HG03045 (cell line): Measurements from ENCODE around the gene KRTAP5-3.
"Not testable (repeated sequence)": the region's sequence is repeated elsewhere in the genome, so short reads cannot be mapped to it uniquely, and the experiment has no call there.

Source experiments
- ATAC-seq: cut with Tn5 transposase; IDR thresholded peaks from one replicate; pipeline ENCODE4 v1.9.1; 2021; ENCODE audit warnings: mild to moderate bottlenecking, moderate library complexity; ENCODE audit not compliant: unreplicated experiment

The KRTAP5-3 gene

DNA sequence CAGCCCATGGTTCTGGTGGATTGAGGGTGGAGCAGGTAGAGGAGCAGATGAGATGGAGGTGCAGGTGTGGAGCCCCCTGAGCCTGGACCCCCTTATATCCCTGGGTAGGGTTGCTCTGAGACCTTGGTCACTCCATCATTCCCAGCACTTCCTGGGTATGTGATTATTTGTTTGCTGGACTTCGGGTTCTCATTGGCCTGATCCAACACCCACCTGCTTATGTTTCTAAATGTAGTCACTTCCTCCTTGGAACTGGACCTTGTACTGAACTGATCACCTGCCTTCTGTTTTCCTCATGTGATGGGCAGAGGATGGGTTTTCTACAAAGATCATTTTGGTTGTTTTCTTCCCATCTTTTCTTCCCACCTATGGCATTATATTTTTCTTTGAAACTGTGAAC lies 13.8 kb upstream of the KRTAP5-3 start, which contains the start of gene KRTAP5-4:
Gene KRTAP5-4, minus strand, starts transcription at position 53 of the 400 bp plus-strand sequence. Its CDS starts 45 bp downstream, at position 8.
- no peak for ATAC-seq

DNA sequence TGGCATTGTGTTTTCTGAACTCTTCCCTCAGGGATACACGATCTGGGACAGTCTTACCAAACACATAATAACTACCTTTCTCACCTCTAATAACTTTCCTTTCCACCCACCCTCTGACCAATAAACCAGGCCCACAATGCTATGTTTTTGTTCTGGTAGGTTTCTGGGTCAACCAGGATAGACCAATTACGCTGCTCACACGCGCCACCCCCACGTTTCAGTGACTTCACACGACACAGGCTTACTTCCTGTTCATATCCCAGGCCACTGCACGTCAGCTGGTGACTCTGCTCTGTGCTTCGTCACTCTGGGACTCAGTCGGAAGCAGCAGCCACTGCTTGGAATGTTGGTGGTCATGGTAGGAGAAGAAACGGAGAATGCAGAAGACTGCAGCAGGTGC lies 11.2 kb upstream of the KRTAP5-3 start:
- no peak for ATAC-seq

DNA sequence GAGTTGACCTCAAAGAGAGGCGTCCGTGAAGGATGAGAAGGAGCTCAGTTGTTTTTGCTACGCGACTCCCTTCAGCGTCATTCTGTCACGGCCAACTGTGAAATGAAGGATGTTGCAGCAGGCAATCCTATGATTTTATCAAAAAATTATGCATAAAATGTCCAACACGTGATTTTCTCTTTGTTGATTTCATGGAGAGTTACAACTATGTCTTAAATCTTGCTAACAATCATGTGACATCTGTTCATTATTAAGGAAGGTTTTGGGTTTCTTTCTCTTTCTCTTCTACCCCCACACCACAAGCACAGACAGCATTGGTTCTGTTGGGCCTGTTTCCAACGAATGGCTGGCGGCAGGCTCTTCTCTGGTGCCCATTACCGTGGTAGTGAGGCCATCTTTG lies 10.0 kb upstream of the KRTAP5-3 start:
- no peak for ATAC-seq

DNA sequence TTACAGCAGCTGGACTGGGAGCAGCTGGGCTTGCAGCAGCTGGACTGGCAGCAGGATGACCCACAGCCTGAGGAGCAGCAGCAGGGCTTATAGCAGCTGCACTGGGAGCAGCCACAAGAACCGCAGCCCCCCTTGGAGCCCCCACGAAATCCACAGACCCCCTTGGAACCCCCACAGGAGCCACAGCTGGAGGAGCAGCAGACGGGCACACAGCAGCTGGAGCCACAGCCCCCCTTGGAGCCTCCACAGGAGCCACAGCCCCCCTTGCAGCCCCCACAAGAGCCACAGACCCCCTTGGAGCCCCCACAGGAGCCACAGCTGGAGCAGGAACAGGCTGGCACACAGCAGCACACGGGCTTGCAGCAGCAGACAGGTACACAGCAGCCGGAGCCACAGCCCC lies 362 bp downstream of the KRTAP5-3 start:
- not testable (repeated sequence) for ATAC-seq

DNA sequence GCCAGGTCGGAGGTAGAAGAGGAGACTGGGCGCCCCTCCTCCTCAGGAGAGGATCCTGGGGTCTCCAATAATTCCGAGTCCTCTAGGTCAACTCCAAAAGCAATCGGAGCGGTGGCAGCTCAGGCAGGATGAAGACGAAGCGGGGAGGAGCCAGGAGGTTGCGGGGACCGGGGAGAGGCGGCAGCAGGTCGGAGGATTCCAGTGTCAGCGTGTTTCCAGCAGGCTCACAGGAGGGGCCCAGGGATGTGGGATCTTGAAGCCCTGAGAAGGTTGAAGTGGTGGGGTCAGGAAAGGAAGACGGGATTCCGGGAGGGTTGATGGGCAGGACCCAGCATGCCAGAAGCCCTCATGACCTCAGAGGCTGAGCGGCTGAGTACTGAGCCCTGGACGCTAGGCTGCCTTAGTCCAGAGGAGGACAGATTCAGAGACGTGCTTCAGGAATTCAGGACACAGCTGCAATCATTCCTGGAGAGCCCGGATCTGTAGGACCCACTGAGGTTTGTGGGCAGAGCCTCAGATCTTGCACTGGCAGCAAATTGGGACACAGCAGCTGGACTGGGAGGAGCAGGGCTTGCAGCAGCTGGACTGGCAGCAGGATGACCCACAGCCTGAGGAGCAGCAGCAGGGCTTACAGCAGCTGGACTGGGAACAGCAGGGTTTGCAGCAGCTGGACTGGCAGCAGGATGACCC lies 962 bp downstream of the KRTAP5-3 start:
- ATAC-seq: not testable (repeated sequence)

DNA sequence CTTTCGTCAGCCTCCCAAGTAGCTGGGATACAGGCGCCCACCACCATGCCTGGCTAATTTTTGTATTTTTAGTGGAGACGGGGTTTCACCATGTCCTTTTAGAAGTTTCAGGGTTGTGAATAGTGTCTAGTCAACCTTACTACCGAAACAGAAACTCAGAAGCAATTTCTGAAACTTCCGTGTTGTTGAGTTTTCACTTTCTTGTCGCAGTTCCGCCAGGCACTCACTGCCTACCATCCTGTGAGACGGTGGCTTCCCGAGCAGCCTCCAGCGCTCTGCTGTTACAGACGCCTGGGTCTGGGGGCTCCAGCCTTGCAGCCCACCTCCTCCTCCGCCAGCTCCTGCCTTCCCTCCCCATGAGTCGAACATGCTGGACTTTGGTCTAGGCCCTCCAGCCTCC lies 2.3 kb downstream of the KRTAP5-3 start:
- not testable (repeated sequence) for ATAC-seq

DNA sequence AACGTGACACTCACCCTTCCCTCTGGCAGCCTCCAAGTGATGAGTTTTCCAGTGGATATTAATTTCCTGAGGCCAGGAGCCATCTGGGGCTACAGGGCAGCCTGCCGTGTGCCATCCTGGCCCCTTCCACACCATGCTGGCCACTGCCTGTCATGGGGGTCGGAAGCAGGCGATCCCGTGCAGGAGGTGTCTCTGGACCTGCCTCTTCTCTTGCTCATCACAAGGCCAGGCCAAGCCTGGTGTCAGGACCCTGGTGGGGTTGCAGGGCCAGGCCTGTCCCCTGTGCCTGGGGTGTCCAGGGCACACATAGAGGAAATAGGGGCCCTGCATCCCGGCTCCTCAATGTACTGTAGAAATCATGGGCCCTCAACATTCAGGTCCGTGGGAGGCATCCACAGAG lies 3.6 kb downstream of the KRTAP5-3 start:
- ATAC-seq: no peak

DNA sequence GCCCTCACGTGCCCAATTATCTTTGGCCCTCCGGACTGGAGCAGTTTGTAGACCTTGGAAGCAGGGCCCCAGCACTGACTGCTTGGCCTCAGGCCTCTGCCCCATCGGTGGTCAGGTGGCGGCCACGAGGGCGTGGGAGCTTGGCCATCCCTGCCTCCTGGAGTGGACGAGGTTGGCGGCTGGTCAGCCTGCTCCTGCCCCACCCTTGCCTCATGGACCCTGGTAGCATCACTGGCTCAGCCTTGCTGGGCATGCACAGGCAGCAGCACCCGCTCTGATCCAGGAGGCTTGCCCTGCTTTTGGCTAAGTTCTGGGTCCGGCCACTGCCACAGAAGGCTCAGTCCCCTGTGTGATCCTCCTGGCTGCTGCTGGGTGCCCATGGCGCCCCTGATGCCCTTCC lies 4.1 kb downstream of the KRTAP5-3 start:
- no peak for ATAC-seq

DNA sequence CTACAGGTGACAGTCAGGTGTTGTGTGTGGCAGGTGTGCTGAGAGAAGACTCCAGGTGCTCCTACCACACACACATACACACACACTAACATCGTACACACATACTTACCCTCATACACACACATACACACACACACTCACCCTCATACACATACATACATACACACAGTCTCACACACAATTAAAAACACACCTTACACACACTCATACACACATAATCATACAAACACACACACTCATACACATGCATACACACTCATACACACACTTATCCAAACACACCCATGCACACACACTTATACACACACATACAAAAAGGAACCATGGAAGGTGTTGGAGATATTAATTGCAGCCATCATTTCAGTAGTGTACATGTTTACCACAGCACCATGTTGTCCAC lies 4.6 kb downstream of the KRTAP5-3 start:
- ATAC-seq: no peak

DNA sequence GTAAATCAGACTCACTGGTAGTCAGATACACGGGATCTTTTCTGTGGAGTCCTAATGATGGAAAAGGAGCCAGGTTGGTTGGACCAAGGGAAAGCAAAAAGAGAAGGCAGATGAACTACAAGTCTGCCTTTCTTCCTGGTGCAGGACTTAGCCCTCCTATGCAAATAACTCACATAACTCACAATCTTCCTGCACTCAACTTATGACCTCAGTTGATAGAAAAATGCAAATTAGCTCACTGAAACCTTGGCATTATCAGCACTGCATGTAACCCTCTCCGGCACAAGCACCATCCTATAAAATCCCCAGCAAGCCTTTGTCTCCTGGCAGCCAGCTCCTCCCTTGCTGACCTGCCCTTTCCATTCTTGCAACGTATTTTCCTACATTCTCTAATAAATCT lies 6.6 kb downstream of the KRTAP5-3 start:
- not testable (repeated sequence) for ATAC-seq

DNA sequence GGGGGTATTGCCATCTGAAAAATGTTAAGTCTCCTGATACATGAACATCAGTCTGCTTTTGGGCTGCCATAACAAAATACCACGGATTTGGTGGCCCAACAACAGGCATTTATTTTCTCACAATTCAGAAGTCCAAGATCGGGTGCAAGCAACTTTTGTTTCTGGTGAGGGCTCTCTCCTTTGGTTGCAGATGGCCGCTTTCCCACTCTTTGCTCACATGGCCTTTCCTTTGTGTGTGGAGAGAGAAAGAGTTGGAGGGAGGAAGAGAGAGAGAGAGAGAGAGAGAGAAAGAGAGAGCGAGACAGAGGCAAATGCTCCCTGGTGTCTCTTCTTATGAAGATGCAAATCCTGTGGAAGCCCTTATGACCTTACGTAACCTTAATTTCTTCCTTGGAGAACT lies 7.6 kb downstream of the KRTAP5-3 start:
- ATAC-seq: no peak

DNA sequence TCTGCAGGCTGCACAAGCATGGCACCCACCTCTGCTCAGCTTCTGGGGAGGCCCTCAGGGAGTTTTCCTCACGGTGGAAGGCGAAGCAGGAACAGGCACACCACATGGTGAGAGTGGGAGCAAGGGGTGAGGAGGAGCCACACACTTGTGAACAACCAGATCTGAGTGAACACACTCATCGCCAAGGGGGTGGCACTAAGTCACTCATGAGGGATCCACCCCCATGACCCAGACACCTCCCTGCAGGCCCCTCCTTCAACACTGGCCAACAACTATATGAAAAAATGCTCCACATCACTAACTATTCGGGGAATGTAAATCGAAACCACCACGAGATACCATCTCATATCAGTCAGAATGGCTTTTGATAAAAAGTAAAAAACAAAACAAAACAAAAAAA lies 9.4 kb downstream of the KRTAP5-3 start:
- no peak for ATAC-seq

DNA sequence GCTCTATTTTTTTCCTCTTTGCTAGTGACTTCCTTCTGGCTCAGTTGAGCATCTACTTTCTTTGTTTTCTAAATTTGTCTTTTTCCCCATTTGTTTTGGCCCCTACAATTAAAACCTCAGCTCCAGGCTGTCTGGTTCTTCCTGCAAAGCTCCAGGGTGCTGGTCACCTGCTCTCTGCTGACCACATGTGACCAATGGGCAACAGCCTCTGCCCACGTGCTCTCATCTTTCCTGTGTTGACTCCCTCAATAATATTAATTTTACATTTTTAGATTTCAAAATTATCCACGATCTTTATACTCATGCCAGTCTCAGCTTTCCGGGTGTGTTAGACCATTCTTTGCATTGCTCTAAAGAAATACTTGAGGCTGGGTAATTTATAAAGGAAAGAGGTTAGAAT lies 9.9 kb downstream of the KRTAP5-3 start:
- not testable (repeated sequence) for ATAC-seq

DNA sequence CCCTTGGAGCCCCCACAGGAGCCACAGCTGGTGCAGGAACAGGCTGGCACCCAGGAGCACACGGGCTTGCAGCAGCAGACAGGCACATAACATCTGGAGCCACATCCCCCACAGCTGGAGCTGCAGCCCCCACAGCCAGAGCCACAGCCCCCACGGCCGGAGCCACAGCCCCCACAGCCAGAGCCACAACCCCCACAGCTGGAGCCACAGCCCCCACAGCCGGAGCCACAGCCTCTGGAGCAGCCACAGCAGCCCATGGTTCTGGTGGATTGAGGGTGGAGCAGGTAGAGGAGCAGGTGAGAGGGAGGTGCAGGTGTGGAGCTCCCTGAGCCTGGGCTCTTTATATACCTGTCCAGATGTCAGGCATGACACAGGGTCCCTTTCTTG lies 10.3 kb downstream of the KRTAP5-3 start, which contains the start of gene KRTAP5-2:
Gene KRTAP5-2, minus strand, starts transcription at position 301 of the 387 bp plus-strand sequence. Its CDS starts 44 bp downstream, at position 257.
- ATAC-seq: no peak

DNA sequence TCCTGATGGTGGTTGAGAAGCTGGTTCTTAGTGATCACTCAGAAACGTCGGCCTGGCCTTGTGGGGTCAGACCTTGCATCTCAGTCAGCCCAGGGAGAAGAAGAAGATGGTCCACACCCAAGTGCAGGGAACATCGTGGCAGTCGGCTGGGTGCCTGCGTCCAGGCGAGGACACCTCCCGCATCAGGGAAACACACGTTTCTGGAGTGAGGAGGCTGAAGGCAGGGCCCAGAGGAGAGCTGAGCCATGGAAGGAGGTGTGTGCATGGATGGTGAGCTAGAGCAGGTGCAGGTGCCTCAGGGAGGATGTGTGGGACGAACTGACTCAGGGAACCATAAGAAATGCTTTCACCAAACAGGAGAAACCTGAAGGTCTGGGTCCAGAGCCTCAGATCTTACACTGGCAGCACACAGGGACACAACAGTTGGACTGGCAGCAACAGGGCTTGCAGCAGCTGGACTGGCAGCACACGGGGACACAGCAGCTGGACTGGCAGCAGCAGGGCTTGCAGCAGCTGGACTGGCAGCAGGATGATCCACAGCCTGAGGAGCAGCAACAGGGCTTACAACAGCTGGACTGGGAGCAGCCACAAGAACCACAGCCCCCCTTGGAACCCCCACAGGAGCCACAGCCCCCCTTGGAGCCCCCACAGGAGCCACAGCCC lies 10.8 kb downstream of the KRTAP5-3 start:
- ATAC-seq: no peak

DNA sequence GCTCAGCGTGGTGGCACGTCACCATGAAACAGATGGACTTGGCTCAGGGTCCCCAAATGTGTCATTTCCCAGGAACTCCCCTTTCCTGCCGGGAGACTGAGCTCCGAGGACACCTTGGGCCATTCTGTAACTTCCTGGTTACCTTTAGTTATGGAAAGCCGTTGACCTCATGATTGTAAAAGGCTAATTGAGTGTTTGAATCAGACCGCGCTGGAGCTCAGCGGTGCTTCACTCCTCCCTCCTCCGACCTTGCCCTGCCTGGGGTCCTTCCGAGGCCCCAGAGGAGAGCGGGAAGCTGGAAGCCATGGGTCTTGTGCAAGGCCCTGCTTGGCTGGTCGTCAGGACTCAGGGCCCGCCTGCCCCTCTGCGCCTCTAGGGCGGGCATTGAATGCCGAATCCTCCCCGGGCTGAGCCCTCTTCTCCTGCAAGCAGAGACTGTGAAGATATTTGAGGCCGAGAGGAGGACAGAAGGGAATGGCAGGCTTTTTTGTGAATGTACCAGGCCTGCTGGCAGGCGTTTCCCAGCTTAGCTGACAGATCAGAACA lies 11.6 kb downstream of the KRTAP5-3 start:
- not testable (repeated sequence) for ATAC-seq

DNA sequence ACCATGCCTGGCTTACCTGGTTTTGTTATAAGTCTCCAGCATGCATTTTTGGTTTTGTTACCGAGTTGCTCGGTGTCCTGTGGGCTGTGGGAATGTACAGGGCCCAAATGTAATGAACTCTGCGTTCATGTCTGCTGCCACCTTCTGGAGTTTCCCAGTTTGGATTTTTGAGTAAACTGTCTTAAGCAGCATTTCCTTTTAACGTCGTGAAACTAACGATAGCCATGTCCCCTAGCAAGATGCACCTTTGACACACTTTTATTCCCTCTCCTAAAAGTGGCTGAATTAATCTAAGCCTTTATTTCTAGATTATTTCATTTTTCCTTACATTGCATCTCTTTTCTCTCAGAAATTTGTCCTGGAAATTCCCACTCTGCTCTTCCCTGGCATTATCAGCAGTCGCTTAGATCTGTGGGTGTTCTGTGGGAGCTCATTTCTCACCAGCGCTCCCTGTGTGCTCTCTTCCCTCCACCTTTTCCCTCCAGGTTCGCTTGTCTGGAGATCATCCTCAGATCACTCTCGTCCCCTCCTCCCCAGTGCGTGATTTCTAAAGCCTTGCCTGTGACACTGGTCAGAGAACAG lies 12.2 kb downstream of the KRTAP5-3 start:
- not testable (repeated sequence) for ATAC-seq

DNA sequence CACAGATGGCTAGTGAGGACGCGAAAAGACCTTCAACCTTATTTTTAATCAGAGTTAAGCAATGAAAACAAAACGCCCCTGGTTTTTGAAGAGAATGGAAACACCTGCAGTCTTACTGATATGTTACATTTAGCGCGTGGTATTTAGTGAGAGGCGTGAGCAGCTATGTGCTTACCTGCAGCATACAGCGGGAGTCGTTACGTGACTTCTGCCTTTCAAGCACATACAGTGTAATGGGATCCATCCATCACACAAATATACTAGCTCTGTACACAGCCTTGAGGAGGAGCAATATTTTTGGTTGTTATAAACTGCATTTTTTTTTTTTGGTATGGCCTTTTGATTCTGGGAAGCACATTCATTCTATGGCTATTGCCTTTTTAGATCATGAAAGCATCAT lies 15.6 kb downstream of the KRTAP5-3 start:
- ATAC-seq: no peak

DNA sequence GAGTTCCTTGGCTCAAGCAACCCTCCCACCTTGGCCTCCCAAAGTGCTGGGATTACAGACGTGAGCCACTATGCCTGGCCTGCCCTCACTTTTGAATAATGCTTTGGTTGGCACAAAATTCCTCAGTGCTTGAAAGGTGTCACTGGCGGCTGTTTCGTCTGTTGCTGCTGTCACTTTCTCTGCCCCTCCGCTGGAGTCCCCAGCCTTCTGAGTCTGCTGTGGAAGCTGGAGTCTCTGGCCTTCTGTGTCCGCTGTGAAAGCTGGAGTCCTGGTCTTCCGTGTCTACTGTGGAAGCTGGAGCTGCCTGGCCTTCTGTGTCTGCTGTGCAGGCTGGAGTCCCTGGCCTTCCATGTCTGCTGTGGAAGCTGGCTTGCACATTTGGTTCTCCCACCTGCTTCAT lies 18.3 kb downstream of the KRTAP5-3 start:
- ATAC-seq: no peak

DNA sequence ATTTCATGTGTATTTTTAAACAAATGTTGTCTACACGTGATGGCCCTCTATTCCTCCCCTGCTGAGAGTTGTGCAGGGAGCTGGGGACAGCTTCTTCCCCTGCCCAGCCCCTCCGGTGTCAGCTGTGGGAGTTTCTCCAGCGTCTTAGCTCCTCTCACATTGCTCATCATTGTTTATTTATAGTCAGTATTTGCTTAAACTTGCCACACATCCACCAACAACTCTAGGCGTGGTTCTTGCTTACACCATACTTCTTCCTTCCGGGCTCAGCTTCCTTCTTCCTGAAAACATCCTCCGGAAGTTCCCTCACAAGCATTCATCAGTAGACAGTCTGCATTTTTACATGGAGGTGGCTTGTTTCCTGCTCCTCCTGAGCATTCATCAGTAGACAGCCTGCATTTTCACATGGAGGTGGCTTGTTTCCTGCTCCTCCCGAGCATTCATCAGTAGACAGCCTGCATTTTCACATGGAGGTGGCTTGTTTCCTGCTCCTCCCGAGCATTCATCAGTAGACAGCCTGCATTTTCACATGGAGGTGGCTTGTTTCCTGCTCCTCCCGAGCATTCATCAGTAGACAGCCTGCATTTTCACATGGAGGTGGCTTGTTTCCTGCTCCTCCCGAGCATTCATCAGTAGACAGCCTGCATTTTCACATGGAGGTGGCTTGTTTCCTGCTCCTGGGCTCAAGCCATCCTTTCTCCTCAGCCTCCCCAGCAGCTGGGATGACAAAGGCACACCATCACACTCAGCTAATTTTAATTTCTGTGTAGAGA lies 18.9 kb downstream of the KRTAP5-3 start:
- not testable (repeated sequence) for ATAC-seq

DNA sequence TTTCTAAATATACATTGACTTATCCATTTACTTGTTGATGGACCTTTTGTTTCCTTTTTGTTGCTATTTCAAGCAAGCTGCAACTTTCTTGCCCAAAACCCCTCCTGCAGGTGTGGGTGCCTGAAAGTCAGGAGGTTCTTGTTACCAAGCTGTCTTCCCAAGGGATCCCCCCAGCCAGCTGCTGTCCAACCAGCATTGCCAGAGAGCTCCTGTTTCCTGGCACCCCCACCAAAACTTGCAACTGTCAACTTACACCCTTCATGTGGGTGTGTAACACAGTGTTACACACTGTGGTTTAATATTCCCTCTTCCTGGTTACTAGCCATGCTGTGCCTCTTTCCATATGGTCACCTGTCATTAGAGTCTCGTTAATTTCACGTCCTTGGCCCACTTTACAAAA lies 21.6 kb downstream of the KRTAP5-3 start:
- ATAC-seq: no peak
